ENCODE measurements around the gene FAM124A. TPM values are rescaled to one million over a fixed set of nuclear protein-coding genes. Genes with fewer than 3 reads are reported as not detected.

The FAM124A gene, protein sequence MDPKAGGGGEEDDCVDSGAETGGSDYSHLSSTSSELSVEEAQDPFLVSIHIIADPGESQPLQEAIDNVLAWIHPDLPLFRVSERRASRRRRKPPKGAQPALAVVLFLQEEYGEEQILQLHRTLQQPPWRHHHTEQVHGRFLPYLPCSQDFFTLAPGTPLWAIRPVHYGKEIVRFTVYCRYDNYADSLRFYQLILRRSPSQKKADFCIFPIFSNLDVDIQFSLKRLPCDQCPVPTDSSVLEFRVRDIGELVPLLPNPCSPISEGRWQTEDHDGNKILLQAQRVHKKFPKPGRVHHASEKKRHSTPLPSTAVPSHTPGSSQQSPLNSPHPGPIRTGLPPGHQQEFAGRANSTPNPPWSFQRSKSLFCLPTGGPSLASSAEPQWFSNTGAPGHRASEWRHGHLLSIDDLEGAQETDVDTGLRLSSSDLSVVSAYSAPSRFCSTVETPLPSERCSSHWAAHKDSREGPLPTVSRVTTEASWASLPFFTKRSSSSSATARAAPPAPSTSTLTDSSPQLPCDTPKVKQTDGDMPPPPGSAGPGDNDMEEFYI
- total RNA-seq (2022) (0.12 and 0.15 TPM in 2 replicates), Bru-seq, nascent RNA (percentile 15 among the genes with signal in this experiment), BruChase-seq, experiment 1, labeled RNA remaining after a 6-hour chase (percentile 7 among the genes with signal in this experiment), BruChase-seq, experiment 2, labeled RNA remaining after a 2-hour chase (percentile 14 among the genes with signal in this experiment)
- long read RNA-seq: 0 reads

DNA sequence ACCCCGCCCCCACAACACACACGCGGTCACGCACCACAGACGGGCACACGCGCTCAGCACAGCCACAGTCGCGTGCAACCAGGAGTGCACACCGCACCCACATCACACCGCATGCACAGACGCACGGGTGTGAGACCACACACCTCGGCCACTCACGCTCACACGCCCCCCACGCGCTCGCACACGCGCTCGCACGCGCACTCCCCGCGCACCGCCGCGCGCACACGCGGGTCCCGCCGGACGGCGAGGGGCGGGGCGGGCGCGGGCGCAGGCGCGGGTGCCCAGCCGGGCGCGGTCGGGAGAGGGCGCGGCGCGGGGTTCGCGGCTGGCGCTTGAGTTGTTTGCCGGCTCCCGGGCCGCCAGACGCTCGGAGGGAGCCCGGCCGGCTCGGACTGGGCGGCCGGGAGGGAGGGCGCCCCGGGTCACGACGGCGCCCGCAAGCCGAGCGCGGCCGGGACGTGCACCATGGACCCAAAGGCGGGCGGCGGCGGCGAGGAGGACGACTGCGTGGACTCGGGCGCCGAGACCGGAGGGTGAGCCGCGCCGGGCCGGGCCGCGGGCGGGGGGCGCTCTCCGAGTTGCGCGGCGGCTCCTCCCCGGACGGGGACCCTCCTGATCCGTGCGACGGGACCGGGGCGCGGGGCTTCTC is at the start of gene FAM124A:
TSS of gene FAM124A (plus strand) at position 362 of the 649 bp plus-strand sequence. CDS start at position 466, 104 bp downstream.
- intact Hi-C loops (cut with micrococcal nuclease): loop anchor here (1.0 to 2.0 kb wide), 2 partner anchors 64 to 575 kb away; no protein-coding TSS in a partner anchor
- no peak within 1 kb of the TSS for H3K27ac Mint-ChIP-seq (ENCODE audit: low read depth, unreplicated experiment)

DNA sequence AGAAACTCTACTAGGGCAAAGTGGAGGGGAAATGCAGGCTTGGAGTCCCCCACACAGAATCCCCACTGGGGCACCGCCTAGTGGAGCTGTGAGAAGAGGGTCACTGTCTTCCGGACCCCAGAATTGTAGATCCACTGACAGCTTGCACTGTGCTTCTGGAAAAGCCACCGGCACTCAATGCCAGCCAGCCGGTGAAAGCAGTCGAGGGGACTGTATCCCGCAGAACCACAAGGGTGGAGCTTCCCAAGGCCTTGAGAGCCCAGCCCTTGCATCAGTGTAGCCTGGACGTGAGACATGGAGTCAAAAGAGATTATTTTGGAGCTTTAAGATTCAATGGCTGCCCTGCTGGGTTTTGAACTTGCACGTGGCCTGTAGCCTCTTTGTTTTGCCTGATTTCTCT is 47.2 kb upstream of the FAM124A start:
- no TSS peak for BruUV-seq (replicated peaks)
- ChIA-PET CTCF (no interaction called here), POLR2A (no interaction called here)
- Mint-ChIP-seq H3K27ac (ENCODE audit: low read depth, unreplicated experiment) (no peak overlapping the region), H3K4me3 (ENCODE audit: unreplicated experiment) (no peak overlapping the region), H3K4me1 (ENCODE audit: insufficient read depth, unreplicated experiment) (peaks cover 7% of the 10 kb centered on the region), H3K9me3 (ENCODE audit: unreplicated experiment) (no peaks in the 10 kb centered on the region), H3K27me3 (ENCODE audit: insufficient read depth, unreplicated experiment) (peaks cover 42% of the 10 kb centered on the region), H3K36me3 (ENCODE audit: insufficient read depth, unreplicated experiment) (no peaks in the 10 kb centered on the region)
- intact Hi-C loops (cut with micrococcal nuclease): no loop called here
- DNase-seq (ENCODE audit: unreplicated experiment): no peak
- TF ChIP-seq, protein P1, sequence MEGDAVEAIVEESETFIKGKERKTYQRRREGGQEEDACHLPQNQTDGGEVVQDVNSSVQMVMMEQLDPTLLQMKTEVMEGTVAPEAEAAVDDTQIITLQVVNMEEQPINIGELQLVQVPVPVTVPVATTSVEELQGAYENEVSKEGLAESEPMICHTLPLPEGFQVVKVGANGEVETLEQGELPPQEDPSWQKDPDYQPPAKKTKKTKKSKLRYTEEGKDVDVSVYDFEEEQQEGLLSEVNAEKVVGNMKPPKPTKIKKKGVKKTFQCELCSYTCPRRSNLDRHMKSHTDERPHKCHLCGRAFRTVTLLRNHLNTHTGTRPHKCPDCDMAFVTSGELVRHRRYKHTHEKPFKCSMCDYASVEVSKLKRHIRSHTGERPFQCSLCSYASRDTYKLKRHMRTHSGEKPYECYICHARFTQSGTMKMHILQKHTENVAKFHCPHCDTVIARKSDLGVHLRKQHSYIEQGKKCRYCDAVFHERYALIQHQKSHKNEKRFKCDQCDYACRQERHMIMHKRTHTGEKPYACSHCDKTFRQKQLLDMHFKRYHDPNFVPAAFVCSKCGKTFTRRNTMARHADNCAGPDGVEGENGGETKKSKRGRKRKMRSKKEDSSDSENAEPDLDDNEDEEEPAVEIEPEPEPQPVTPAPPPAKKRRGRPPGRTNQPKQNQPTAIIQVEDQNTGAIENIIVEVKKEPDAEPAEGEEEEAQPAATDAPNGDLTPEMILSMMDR (IDR thresholded peaks at IDR 0.05; ENCODE audit: unreplicated experiment): no peak

More for the DNA sequence above, at the start of gene FAM124A:
- TF ChIP-seq, protein P1 (IDR thresholded peaks at IDR 0.05; ENCODE audit: unreplicated experiment): peak; percentile 15
- no TSS peak for BruUV-seq (replicated peaks)
- H3K9me3 Mint-ChIP-seq (ENCODE audit: unreplicated experiment): no peaks in the 10 kb centered on the region
- CTCF ChIA-PET: interaction anchor here (1.6 to 3.9 kb wide), 4 partner anchors 64 to 576 kb away, joined by 6 to 40 read pairs (median 10); no protein-coding TSS in a partner anchor
- peaks cover 6% of the 10 kb centered on the region for H3K4me1 Mint-ChIP-seq (ENCODE audit: insufficient read depth, unreplicated experiment)
- H3K27me3 Mint-ChIP-seq (ENCODE audit: insufficient read depth, unreplicated experiment): peaks cover 20% of the 10 kb centered on the region
- peak within 1 kb of the TSS; percentile 62 for H3K4me3 Mint-ChIP-seq (ENCODE audit: unreplicated experiment)
- DNase-seq (ENCODE audit: unreplicated experiment): peak; percentile 53
- no peaks in the 10 kb centered on the region for H3K36me3 Mint-ChIP-seq (ENCODE audit: insufficient read depth, unreplicated experiment)
- POLR2A ChIA-PET: no interaction called here

DNA sequence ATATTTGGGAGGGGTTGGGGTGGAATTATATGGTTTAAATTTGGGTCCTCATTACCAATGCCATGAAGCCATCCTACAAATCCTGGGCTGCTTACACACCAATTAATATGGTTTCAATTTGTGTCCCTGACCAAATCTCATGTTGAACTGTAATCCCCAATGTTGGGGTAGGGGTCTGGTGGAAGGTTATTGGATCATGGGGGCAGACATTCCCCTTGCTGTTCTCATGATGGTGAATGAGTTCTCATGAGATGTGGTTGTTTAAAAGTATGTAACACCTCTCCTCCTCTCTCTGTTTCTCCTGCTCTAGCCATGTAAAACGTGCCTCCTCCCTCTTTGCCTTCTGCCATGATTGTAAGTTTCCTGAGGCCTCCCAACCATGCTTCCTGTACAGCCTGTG is 46.6 kb upstream of the FAM124A start:
- no peak overlapping the region for H3K27ac Mint-ChIP-seq (ENCODE audit: low read depth, unreplicated experiment)
- CTCF ChIA-PET: interaction anchor here (0.6 to 1.6 kb wide), 2 partner anchors 50 to 111 kb away, joined by 3 to 5 read pairs; no protein-coding TSS in a partner anchor
- no peaks in the 10 kb centered on the region for H3K36me3 Mint-ChIP-seq (ENCODE audit: insufficient read depth, unreplicated experiment)
- DNase-seq (ENCODE audit: unreplicated experiment): no peak
- H3K27me3 Mint-ChIP-seq (ENCODE audit: insufficient read depth, unreplicated experiment): peaks cover 43% of the 10 kb centered on the region
- TF ChIP-seq, protein P1 (IDR thresholded peaks at IDR 0.05; ENCODE audit: unreplicated experiment): no peak
- intact Hi-C loops (cut with micrococcal nuclease): no loop called here
- BruUV-seq (replicated peaks): no TSS peak
- no peaks in the 10 kb centered on the region for H3K9me3 Mint-ChIP-seq (ENCODE audit: unreplicated experiment)
- H3K4me3 Mint-ChIP-seq (ENCODE audit: unreplicated experiment): no peak overlapping the region
- H3K4me1 Mint-ChIP-seq (ENCODE audit: insufficient read depth, unreplicated experiment): peaks cover 7% of the 10 kb centered on the region
- POLR2A ChIA-PET: interaction anchor here (1.1 kb wide), 1 partner anchor 15 kb away, joined by 4 read pairs; no protein-coding TSS in a partner anchor
